ENCODE results near the gene FOXP2. TPM values are rescaled to one million over a fixed set of nuclear protein-coding genes. Genes with fewer than 3 reads are reported as not detected.
A peak's percentile ranks its signal among the peaks of the same experiment; 100 is the strongest.

FOXP2 gene
- total RNA-seq, 1 donor from 2014 or later, result 2.1 TPM

DNA sequence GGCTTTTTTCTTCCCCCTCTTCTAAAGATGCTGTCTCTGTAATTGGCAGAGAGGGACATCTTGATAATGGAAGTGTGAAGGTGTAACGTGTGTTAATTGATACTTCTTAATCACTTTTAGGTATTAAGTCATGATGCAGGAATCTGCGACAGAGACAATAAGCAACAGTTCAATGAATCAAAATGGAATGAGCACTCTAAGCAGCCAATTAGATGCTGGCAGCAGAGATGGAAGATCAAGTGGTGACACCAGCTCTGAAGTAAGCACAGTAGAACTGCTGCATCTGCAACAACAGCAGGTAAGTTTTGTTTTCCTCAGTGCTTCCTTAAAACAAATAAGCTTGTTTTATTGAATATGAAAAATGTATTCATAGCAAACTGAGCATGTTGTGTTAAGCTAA is 11.8 kb downstream of the FOXP2 start:
- no peak for DNase-seq
- Histone ChIP-seq H3K4me1 (no peaks in the 10 kb centered on the region), H3K27me3 (ENCODE audit: low read depth) (no peaks in the 10 kb centered on the region), H3K36me3 (no peaks in the 10 kb centered on the region), H3K9me3 (replicated peaks) (no peaks in the 10 kb centered on the region), H3K4me3 (no peak overlapping the region), H3K27ac (replicated peaks) (no peak overlapping the region)
- intact Hi-C loops (cut with micrococcal nuclease), result no loop called here
- TF ChIP-seq, protein P1, sequence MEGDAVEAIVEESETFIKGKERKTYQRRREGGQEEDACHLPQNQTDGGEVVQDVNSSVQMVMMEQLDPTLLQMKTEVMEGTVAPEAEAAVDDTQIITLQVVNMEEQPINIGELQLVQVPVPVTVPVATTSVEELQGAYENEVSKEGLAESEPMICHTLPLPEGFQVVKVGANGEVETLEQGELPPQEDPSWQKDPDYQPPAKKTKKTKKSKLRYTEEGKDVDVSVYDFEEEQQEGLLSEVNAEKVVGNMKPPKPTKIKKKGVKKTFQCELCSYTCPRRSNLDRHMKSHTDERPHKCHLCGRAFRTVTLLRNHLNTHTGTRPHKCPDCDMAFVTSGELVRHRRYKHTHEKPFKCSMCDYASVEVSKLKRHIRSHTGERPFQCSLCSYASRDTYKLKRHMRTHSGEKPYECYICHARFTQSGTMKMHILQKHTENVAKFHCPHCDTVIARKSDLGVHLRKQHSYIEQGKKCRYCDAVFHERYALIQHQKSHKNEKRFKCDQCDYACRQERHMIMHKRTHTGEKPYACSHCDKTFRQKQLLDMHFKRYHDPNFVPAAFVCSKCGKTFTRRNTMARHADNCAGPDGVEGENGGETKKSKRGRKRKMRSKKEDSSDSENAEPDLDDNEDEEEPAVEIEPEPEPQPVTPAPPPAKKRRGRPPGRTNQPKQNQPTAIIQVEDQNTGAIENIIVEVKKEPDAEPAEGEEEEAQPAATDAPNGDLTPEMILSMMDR (IDR thresholded peaks at IDR 0.05; ENCODE audit: borderline replicate concordance), result no peak

DNA sequence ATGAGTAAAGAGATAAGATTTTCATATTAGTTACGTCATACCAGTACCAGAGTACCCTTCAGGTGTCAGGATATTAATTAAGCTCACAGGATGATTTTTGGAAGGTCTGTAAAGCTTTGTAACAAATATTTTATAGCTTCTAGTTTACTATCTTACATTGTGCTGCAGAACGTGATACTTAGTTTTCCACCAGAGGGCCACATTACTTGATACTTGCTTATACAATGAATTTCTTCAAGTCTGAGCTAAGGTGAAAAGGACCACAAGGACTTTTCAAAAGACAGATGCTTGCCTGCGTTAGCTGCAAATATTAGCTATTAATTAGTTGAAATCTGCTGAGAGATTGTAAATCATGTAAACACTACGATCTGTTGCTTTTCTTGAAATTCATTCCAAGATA is 12.2 kb downstream of the FOXP2 start:
- TF ChIP-seq, protein P1 (IDR thresholded peaks at IDR 0.05; ENCODE audit: borderline replicate concordance), result peak; percentile 31
- no peaks in the 10 kb centered on the region for H3K27me3 ChIP-seq (ENCODE audit: low read depth)
- no peaks in the 10 kb centered on the region for H3K4me1 ChIP-seq
- DNase-seq, result no peak
- H3K9me3 ChIP-seq (replicated peaks), result no peaks in the 10 kb centered on the region
- no peaks in the 10 kb centered on the region for H3K36me3 ChIP-seq
- no peak overlapping the region for H3K4me3 ChIP-seq
- H3K27ac ChIP-seq (replicated peaks), result no peak overlapping the region
- intact Hi-C loops (cut with micrococcal nuclease), result no loop called here

DNA sequence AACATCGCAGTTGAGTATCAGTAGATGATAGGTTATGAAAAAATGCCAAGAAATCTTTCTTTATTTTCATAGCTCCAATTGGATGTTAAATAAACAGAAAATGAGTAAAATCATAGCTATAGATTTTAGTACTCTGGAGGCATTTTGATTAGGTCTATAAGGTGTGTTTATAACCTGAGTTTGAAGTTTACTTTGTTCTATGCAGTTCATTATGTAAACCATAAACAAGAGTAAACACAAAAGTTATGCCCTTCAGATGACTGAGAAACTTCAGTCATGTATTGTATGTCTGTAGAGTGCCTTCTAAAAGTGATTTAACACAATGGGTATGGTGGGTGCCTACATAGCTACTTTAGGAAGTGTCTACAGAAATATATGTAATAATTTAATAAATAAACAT is 13.6 kb downstream of the FOXP2 start:
- Histone ChIP-seq H3K27ac (replicated peaks) (no peak overlapping the region), H3K9me3 (replicated peaks) (no peaks in the 10 kb centered on the region), H3K27me3 (ENCODE audit: low read depth) (no peaks in the 10 kb centered on the region), H3K4me3 (no peak overlapping the region), H3K36me3 (no peaks in the 10 kb centered on the region), H3K4me1 (no peaks in the 10 kb centered on the region)
- intact Hi-C loops (cut with micrococcal nuclease), result no loop called here
- TF ChIP-seq, protein P1 (IDR thresholded peaks at IDR 0.05; ENCODE audit: borderline replicate concordance), result no peak
- DNase-seq, result no peak

DNA sequence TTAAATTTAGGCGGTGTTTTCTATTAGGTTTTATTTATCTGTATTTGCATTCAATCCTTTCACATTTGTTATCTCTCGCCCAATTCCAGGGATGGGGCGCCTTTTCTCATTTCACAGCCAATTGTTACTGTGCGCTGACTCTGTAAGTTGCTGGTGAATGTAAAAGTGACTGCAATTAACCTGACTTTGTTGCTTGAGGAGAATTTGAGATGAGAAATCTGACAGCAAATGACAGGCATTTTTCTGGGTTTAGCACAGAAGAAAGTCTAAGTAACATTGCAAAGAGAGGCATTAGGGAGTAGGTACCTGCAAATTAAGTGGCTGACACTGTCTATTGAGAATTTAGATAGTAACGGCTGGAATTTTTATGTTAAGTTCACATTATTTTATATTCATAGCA is 16.6 kb downstream of the FOXP2 start:
- no peaks in the 10 kb centered on the region for H3K27me3 ChIP-seq (ENCODE audit: low read depth)
- H3K36me3 ChIP-seq, result no peaks in the 10 kb centered on the region
- H3K27ac ChIP-seq (replicated peaks), result no peak overlapping the region
- H3K4me3 ChIP-seq, result no peak overlapping the region
- DNase-seq, result no peak
- H3K4me1 ChIP-seq, result no peaks in the 10 kb centered on the region
- no peaks in the 10 kb centered on the region for H3K9me3 ChIP-seq (replicated peaks)
- intact Hi-C loops (cut with micrococcal nuclease), result no loop called here
- TF ChIP-seq, protein P1 (IDR thresholded peaks at IDR 0.05; ENCODE audit: borderline replicate concordance), result no peak

DNA sequence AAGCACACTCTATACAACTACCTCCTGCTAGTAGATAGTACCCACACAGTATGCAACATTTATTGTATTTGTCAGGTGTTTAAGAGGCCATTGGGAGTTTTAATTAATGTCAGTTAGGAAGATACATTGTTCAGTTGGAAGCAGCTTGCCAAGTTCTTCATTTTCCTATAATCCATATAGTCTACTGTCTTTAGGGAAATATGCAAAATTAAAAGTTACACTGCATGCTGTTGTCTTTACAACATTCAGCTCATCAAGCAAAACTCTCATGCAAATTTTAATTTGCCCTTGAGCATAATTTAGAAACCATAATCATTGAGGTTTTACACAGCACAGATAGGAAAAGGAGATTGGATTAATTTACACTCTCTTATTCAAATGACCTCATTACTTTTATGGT is 17.4 kb downstream of the FOXP2 start:
- intact Hi-C loops (cut with micrococcal nuclease), result no loop called here
- H3K27ac ChIP-seq (replicated peaks), result no peak overlapping the region
- no peaks in the 10 kb centered on the region for H3K4me1 ChIP-seq
- no peak for DNase-seq
- no peaks in the 10 kb centered on the region for H3K27me3 ChIP-seq (ENCODE audit: low read depth)
- H3K9me3 ChIP-seq (replicated peaks), result no peaks in the 10 kb centered on the region
- TF ChIP-seq, protein P1 (IDR thresholded peaks at IDR 0.05; ENCODE audit: borderline replicate concordance), result no peak
- no peak overlapping the region for H3K4me3 ChIP-seq
- no peaks in the 10 kb centered on the region for H3K36me3 ChIP-seq

DNA sequence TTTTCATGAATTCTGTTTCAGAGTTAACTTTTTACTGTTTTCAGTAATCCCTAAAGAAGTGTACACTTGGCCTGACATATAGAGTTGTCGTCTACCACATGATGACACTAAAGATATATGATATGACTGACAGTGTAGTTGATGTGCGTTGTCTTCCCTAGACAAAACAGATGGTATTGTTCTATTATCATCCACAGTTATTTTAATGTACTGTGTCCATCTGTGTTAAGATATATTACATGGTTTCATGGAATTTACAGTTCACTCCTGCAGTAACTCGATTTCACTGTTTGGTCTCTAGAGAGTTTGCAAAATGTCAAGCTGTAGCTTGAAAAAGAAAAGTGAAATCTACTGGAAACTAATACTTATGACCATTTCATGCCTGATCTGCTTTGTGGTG is 18.1 kb downstream of the FOXP2 start:
- Histone ChIP-seq H3K4me3 (no peak overlapping the region), H3K36me3 (no peaks in the 10 kb centered on the region), H3K9me3 (replicated peaks) (no peaks in the 10 kb centered on the region), H3K27me3 (ENCODE audit: low read depth) (no peaks in the 10 kb centered on the region), H3K27ac (replicated peaks) (no peak overlapping the region), H3K4me1 (no peaks in the 10 kb centered on the region)
- TF ChIP-seq, protein P1 (IDR thresholded peaks at IDR 0.05; ENCODE audit: borderline replicate concordance), result no peak
- intact Hi-C loops (cut with micrococcal nuclease), result no loop called here
- DNase-seq, result no peak
